Subcutaneous adipose tissue (tissue), 4 donors: ENCODE data around the gene RSPH1. TPM values are rescaled to one million over a fixed set of nuclear protein-coding genes. Genes with fewer than 3 reads are reported as not detected.

Source experiments
- total RNA-seq, 4 donors: library from RNA; depleted of rRNA; stranded (reverse); fragments of >200 nt; gene quantifications; one replicate each; pipeline ENCODE4 v1.1.0, GENCODE V29; 2016
- TF ChIP-seq, protein P1 (sequence below): fragments of 450-650 bp; IDR thresholded peaks from one replicate; pipeline ENCODE4 v1.5.1; 2016; ENCODE audit warnings: low read depth, mild to moderate bottlenecking, control low read depth, antibody characterized with exemption, moderate library complexity

RSPH1 gene
- total RNA-seq, 4 donors from 2014 or later, result 0.34 to 0.38 TPM; not detected in 2

DNA sequence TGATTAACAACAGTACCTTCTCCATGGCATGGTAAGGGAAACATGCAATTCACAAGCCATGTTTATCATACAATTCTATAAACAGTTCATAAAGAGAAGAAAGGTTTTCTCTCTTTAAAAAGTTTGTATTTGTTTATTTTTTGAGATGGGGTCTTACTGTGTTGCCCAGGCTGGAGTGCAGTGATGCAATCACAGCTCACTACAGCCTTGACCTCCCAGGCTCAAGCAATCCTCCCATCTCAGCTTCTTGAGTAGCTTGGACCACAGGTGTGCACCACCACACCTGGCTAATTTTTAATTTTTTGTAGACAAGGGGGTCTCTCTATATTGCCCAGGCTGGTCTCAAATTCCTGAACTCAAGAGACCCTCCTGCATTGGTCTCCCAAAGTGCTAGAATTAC, 45.6 kb upstream of the RSPH1 start:
- TF ChIP-seq, protein P1, sequence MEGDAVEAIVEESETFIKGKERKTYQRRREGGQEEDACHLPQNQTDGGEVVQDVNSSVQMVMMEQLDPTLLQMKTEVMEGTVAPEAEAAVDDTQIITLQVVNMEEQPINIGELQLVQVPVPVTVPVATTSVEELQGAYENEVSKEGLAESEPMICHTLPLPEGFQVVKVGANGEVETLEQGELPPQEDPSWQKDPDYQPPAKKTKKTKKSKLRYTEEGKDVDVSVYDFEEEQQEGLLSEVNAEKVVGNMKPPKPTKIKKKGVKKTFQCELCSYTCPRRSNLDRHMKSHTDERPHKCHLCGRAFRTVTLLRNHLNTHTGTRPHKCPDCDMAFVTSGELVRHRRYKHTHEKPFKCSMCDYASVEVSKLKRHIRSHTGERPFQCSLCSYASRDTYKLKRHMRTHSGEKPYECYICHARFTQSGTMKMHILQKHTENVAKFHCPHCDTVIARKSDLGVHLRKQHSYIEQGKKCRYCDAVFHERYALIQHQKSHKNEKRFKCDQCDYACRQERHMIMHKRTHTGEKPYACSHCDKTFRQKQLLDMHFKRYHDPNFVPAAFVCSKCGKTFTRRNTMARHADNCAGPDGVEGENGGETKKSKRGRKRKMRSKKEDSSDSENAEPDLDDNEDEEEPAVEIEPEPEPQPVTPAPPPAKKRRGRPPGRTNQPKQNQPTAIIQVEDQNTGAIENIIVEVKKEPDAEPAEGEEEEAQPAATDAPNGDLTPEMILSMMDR, result no peak

DNA sequence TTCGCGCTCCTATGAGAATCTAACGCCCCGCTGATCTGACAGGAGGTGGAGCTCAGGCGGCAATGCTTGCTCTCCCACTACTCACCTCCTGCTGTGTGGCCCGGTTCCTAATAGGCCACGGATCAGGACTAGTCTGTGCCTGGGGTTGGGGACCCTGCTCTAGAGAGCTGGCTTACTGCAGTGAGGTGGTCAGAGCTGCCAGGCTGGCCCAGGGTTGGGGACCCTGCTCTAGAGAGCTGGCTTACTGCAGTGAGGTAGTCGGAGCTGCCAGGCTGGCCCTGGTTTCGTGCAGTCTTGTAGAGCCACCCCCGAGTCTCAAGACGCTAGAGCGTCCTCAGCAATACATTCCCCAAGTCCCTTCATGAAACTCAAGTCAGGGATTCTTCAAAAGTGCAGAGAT, 45.1 kb upstream of the RSPH1 start:
- TF ChIP-seq, protein P1, result no peak

DNA sequence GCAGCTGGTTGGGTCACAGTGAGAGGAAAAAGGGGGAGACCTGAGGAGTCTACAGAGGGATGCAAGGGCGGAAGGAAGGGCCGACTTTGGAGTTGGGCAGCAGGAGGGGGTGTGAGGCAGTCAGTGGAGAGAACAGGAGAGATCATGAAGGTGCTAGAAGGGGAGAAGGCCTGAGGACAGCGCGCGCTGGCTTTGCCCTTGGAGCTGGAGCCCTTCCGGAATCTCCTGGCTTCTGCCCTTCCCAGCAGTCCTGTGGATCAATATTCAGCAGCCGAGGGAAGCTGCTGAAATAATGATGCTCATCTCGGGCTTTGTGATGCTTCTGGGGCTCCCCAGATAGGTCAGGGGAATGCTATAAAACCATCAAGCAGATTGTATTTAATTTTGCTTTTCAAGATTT, 44.4 kb upstream of the RSPH1 start:
- TF ChIP-seq, protein P1, result no peak

DNA sequence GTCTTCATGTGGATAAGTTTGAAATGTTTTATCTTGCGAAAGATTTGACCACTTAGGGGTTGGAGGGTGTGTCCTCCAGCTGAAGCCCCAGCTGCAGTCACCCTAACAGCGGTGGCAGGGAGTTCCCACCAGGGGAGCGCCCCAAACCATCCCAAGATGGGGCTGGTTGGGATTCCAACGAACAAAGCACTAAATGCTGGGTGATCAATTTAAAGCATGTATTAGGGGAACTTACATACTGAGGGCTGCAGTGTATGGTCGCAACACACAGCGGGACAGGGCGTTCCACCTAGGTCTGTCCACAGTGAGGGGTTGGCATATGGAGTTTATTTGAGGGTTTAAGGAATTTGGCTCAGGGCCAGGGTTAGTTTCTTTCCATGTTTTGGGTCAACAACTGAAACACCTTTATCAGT, 43.9 kb upstream of the RSPH1 start:
- TF ChIP-seq, protein P1, result no peak

DNA sequence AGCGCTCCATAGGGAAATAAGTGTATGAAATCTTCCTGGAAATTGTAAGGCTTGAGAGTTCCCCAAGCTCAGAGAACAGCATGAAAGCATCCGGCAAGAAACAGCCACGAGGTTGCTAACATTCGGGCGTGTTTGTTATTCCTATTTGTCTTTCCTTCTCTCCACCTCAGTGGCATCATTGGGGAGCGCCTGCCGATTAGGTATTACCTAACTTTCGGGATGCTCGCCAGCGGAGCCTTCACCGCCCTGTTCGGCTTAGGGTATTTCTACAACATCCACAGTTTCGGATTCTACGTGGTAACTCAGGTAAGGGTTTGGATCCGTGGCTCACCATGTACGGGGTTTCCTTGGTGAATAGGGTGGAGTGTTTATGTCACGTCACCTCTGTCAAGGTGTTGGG, 43.3 kb upstream of the RSPH1 start:
- TF ChIP-seq, protein P1, result no peak

DNA sequence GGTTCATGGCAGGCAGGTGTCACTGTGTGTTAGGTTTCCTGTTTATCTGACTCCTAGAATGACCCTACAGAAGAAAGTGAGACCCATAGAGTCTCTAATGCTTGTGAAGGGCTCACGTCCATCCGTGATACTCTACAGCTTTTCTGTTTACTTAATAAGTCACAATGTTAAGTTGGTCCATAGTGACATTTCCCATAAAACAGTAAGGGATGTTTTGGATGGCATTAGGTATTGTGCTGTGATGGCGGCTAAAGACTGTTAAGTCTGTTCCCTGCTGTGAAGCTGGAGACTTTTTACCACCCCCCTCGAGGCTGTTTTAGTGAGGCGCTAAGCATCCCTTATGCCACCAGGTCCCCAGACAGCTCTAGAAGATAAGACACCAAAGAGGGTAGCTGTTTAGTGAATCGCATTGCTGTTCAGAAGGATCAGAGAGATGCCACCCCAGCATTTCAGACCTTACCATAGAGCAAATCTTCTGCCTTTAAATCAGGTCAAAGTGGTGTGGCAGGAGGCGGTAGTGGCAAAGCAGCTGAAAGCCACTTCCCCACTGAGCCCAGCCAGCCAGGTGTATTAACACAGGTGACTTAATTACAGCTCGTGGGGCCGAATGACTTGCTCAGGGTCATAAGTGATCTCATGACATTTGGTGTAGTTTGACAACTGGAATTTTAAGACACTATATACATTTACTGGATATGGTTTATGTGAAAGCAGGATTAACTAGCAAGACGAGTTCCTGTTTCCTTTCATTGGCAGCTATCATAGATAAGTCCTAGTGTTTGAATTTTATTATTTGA, 42.7 kb upstream of the RSPH1 start:
- TF ChIP-seq, protein P1, result no peak

DNA sequence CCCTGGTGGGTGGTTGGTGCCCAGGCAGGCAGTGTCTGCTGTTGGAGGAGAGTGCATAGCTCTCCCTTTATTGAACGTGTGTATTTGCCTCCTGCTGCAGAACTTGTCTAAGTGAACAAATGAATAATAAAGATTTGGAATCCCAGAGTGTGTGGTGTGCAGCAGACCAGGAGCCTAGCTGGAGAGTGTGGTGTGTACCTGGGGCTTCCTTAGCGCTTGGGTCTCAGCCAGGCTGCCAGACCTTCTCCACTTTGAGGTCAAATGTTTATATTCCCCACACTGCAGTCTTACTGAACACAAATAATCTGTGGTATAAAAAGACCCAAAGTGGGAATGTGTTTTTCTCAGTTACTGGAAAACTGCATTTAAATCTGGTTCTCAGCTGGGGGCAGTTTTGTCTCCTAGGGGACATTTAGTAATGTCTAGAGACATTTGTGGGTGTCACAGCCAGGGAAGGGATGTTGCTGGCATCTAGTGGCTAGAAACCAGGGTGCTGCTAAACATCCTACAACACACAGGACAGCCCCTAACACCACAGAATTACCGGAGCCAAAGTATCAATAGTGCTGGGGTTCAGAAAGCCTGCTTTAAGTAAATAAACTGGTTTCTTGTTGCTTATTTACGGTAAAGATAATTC, 41.2 kb upstream of the RSPH1 start:
- TF ChIP-seq, protein P1, result no peak
